ENCODE measurements around the gene LSAMP. TPM values are rescaled to one million over a fixed set of nuclear protein-coding genes. Genes with fewer than 3 reads are reported as not detected.

LSAMP gene
- total RNA-seq, 4 donors from 2014 or later, result 1.1 to 3.5 (median 2.0) TPM

GRCh38 chr3:116281313-116282143 lies 163.8 kb downstream of the LSAMP start:
- intact Hi-C loops (cut with DNase I; ENCODE audit: low total_unique reads), result loop anchor here (5.0 kb wide), 1 partner anchor 1661 kb away; no protein-coding TSS in a partner anchor
- 68 to 72% methylated on average over 4 of the region's 4 CpGs for WGBS, 2 donors
- no peak for TF ChIP-seq POLR2A (IDR thresholded peaks at IDR 0.05)
- TF ChIP-seq, protein P1, sequence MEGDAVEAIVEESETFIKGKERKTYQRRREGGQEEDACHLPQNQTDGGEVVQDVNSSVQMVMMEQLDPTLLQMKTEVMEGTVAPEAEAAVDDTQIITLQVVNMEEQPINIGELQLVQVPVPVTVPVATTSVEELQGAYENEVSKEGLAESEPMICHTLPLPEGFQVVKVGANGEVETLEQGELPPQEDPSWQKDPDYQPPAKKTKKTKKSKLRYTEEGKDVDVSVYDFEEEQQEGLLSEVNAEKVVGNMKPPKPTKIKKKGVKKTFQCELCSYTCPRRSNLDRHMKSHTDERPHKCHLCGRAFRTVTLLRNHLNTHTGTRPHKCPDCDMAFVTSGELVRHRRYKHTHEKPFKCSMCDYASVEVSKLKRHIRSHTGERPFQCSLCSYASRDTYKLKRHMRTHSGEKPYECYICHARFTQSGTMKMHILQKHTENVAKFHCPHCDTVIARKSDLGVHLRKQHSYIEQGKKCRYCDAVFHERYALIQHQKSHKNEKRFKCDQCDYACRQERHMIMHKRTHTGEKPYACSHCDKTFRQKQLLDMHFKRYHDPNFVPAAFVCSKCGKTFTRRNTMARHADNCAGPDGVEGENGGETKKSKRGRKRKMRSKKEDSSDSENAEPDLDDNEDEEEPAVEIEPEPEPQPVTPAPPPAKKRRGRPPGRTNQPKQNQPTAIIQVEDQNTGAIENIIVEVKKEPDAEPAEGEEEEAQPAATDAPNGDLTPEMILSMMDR (IDR thresholded peaks at IDR 0.05), result no peak
- H3K4me3 ChIP-seq (ENCODE audit: low read depth, poor library complexity, severe bottlenecking), result no peak overlapping the region
- DNase-seq (ENCODE audit: low spot score in 2 of 2), result no peak

- no peak overlapping the region for H3K4me3 ChIP-seq (ENCODE audit: low read depth, poor library complexity, severe bottlenecking)
- WGBS, 2 donors, result 47 to 58% methylated on average over 5 of the region's 5 CpGs
- intact Hi-C loops (cut with DNase I; ENCODE audit: low total_unique reads), result loop anchor here (5.0 kb wide), 1 partner anchor 1662 kb away; no protein-coding TSS in a partner anchor
- no peak for DNase-seq (ENCODE audit: low spot score in 2 of 2)
- no peak for TF ChIP-seq POLR2A (IDR thresholded peaks at IDR 0.05)
- TF ChIP-seq, protein P1 (IDR thresholded peaks at IDR 0.05), result no peak
These were observed 165.1 kb downstream of the LSAMP start for GRCh38 chr3:116280130-116280740.

DNA sequence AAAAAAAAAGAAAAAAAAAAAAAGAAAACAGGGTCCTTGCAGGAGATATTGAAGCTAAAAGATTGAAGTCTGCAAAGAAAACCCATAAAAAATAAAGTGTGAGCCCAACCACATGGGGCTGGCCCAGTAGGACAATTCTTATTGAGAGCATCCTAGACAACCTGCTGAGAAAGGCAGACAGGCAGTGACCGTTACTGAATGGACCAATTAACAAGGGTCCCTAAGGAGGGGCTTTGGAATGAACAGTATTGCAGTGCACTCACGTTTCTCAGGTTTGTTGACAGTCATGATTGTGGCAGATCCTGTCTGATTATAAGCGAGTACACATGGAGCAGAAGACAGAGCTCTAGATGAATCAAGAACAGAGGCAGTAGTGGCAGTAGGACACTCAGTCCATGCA lies 168.6 kb downstream of the LSAMP start:
- no peak for DNase-seq (ENCODE audit: low spot score in 2 of 2)
- 76 to 77% methylated on average over 3 of the region's 3 CpGs for WGBS, 2 donors
- no peak overlapping the region for H3K4me3 ChIP-seq (ENCODE audit: low read depth, poor library complexity, severe bottlenecking)
- TF ChIP-seq, protein P1 (IDR thresholded peaks at IDR 0.05), result no peak
- TF ChIP-seq POLR2A (IDR thresholded peaks at IDR 0.05), result no peak
- intact Hi-C loops (cut with DNase I; ENCODE audit: low total_unique reads), result no loop called here

- intact Hi-C loops (cut with DNase I; ENCODE audit: low total_unique reads), result no loop called here
These were observed 175.2 kb downstream of the LSAMP start for GRCh38 chr3:116270056-116270455.

GRCh38 chr3:116267116-116267515 lies 178.2 kb downstream of the LSAMP start:
- no peak overlapping the region for H3K4me3 ChIP-seq (ENCODE audit: low read depth, poor library complexity, severe bottlenecking)
- DNase-seq (ENCODE audit: low spot score in 2 of 2), result no peak
- intact Hi-C loops (cut with DNase I; ENCODE audit: low total_unique reads), result no loop called here
- 86 to 92% methylated on average over 1 of the region's 1 CpG for WGBS, 2 donors
- TF ChIP-seq, protein P1 (IDR thresholded peaks at IDR 0.05), result no peak
- TF ChIP-seq POLR2A (IDR thresholded peaks at IDR 0.05), result no peak

More at GRCh38 chr3:116270056-116270455, 175.2 kb downstream of the LSAMP start:
- TF ChIP-seq POLR2A (IDR thresholded peaks at IDR 0.05), result no peak
- TF ChIP-seq, protein P1 (IDR thresholded peaks at IDR 0.05), result no peak
- no peak overlapping the region for H3K4me3 ChIP-seq (ENCODE audit: low read depth, poor library complexity, severe bottlenecking)
- 67 to 71% methylated on average over 2 of the region's 2 CpGs for WGBS, 2 donors
- DNase-seq (ENCODE audit: low spot score in 2 of 2), result no peak

Data from lower leg skin (tissue), 4 donors.